Keratinocyte (primary cell): ENCODE results near the gene WFIKKN1. TPM values are rescaled to one million over a fixed set of nuclear protein-coding genes. Genes with fewer than 3 reads are reported as not detected.

Source experiments
- DNase-seq: peaks from one replicate; pipeline ENCODE4 v3.0.0-alpha.2; 2011; ENCODE audit warnings: low read depth, missing footprints, low spot score
- FAIRE-seq: peaks from 2 replicates; lab custom pipeline; 2011; peaks lifted over from hg19 to GRCh38; lab: Jason Lieb, UNC
- H2AFZ ChIP-seq: 2 replicates; pipeline ENCODE4 v1.6.0; 2012; ENCODE audit warnings: low read length, control low read depth, inconsistent platforms; ENCODE audit not compliant: control insufficient read depth
- H3K27ac ChIP-seq: 2 replicates; pipeline ENCODE4 v1.5.1; 2011; ENCODE audit warnings: low read length; ENCODE audit not compliant: control insufficient read depth, insufficient read depth
- H3K27me3 ChIP-seq: 3 replicates; pipeline ENCODE4 v1.6.0; 2011; ENCODE audit warnings: low read length; ENCODE audit not compliant: control insufficient read depth, insufficient read depth; ENCODE audit errors: extremely low read depth
- H3K36me3 ChIP-seq, 2 experiments: 2 replicates in 1 of 2; 3 replicates in 1 of 2; pipeline ENCODE4 v1.5.1; 2011; ENCODE audit warnings: low read length in 2 of 2, mild to moderate bottlenecking in 1 of 2; ENCODE audit not compliant: control insufficient read depth in 2 of 2, insufficient read depth in 2 of 2; ENCODE audit errors: extremely low read depth in 1 of 2
- H3K4me1 ChIP-seq: 3 replicates; pipeline ENCODE4 v1.5.1; 2011; ENCODE audit warnings: low read length; ENCODE audit not compliant: control insufficient read depth, insufficient read depth; ENCODE audit errors: extremely low read depth
- H3K4me2 ChIP-seq: 3 replicates; pipeline ENCODE4 v1.6.0; 2011; ENCODE audit warnings: low read depth, low read length; ENCODE audit not compliant: control insufficient read depth, insufficient read depth; ENCODE audit errors: extremely low read depth
- H3K4me3 ChIP-seq, 3 experiments: fragments of 200-600 bp in 1 of 3; sonication (generic) in 1 of 3; 2 replicates in 2 of 3; 3 replicates in 1 of 3; pipeline ENCODE4 v1.5.1; 2011 to 2016; ENCODE audit warnings: low read length in 3 of 3, mild to moderate bottlenecking in 3 of 3, control low read depth in 2 of 3, inconsistent platforms in 1 of 3, low read depth in 1 of 3, mixed read lengths in 1 of 3, mixed run types in 1 of 3, moderate library complexity in 1 of 3; ENCODE audit not compliant: control insufficient read depth in 2 of 3, insufficient read depth in 2 of 3; ENCODE audit errors: extremely low read depth in 1 of 3
- H3K79me2 ChIP-seq: 2 replicates; pipeline ENCODE4 v1.6.0; 2012; ENCODE audit warnings: low read length; ENCODE audit not compliant: control insufficient read depth, insufficient read depth
- H3K9ac ChIP-seq: 3 replicates; pipeline ENCODE4 v1.6.0; 2011; ENCODE audit warnings: low read length; ENCODE audit not compliant: control insufficient read depth, insufficient read depth; ENCODE audit errors: extremely low read depth
- H3K9me1 ChIP-seq: 3 replicates; pipeline ENCODE4 v1.6.0; 2011; ENCODE audit warnings: low read length; ENCODE audit not compliant: control insufficient read depth, insufficient read depth; ENCODE audit errors: extremely low read depth
- H3K9me3 ChIP-seq: 2 replicates; pipeline ENCODE4 v1.5.1; 2012; ENCODE audit warnings: low read depth, low read length; ENCODE audit not compliant: control insufficient read depth
- H4K20me1 ChIP-seq: 3 replicates; pipeline ENCODE4 v1.6.0; 2011; ENCODE audit warnings: low read length; ENCODE audit not compliant: control insufficient read depth, insufficient read depth; ENCODE audit errors: extremely low read depth
- EZH2 ChIP-seq: IDR thresholded peaks from one replicate; pipeline ENCODE4 v1.6.1; 2012; ENCODE audit warnings: inconsistent platforms, mild to moderate bottlenecking, low read length, moderate library complexity
- dilution Hi-C: fragments of 300-500 bp; cut with MboI; formaldehyde crosslinking; loops from one replicate; pipeline ENCODE4 v1.7.0; 2020; ENCODE audit warnings: low sequenced_read_pairs; ENCODE audit not compliant: extremely low pct_ligation_motif_present
- polyA plus RNA-seq, 5 experiments: library from polyadenylated mRNA; depleted of rRNA in 3 of 5; stranded (reverse) in 3 of 5; stranded (forward) in 1 of 5; unstranded in 1 of 5; fragments of >200 nt; gene quantifications; 1 replicate in 1 of 5; 2 replicates in 3 of 5; 3 replicates in 1 of 5; pipeline versions ENCODE4 v1.2.1 to v1.2.3, GENCODE V29; 2011 to 2012; ENCODE audit warnings: missing spikeins in 2 of 5, low read depth in 1 of 5, low replicate concordance in 1 of 5
- TF ChIP-seq, protein P1 (sequence below), 3 experiments: IDR thresholded peaks in 1 of 3; conservative IDR thresholded peaks in 1 of 3; optimal IDR thresholded peaks in 1 of 3; 2 replicates in 2 of 3; 3 replicates in 1 of 3; pipeline versions ENCODE3 to v1.5.1; 2011; ENCODE audit warnings: low read length in 3 of 3, mild to moderate bottlenecking in 3 of 3, moderate library complexity in 2 of 3, control low read depth in 1 of 3, inconsistent platforms in 1 of 3; ENCODE audit not compliant: insufficient read depth in 2 of 3; ENCODE audit errors: extremely low read depth in 1 of 3

Gene WFIKKN1
- polyA plus RNA-seq, 1 donor (not counting 4 experiments of a cell fraction or from before 2014, with no cell fraction given): not detected

DNA sequence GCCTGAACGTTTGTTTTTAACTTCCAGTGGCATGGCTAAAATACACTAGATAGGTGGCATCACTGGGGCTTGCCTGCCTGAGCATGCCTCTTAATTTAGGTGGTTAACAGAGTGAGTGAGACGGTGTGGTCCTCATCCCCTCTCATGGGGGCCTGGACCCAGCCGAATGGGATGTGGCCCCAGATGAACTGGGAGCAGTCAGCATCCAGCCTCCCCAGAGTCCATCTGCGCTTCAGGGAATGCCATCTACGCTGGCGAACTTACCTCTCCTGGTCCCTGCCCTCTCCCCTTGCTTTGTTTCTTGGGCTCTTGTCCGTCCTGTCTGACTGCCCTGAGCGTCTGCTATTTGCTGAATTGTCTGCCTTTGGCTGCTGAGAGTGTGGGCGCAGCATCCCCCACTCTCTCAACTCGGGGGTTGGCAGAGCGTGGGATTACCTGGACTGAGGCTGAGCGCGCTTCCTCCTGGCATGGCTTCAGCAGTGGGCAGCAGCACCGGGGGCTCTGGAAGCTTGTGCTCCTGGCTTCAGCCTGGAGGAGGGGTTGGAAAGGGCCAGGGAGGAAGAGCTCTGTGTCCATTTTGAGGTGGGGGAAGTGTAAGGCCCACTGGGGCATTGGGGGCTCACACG lies 38.8 kb upstream of the WFIKKN1 start:
- Histone ChIP-seq H3K27ac (no peak overlapping the region), H3K4me1 (peaks cover 57% of the 10 kb centered on the region), H3K79me2 (peaks cover 43% of the 10 kb centered on the region), H3K9ac (no peak overlapping the region), H3K36me3 (peaks cover 0 to 1% of the 10 kb centered on the region in 2 experiments), H3K9me1 (peaks cover 12% of the 10 kb centered on the region), H3K4me3 (peak overlapping the region in 1 of 3 experiments; percentile 37), H4K20me1 (peaks cover 46% of the 10 kb centered on the region), H3K4me2 (peak overlapping the region; percentile 50), H3K9me3 (no peaks in the 10 kb centered on the region), H3K27me3 (no peaks in the 10 kb centered on the region), H2AFZ (no peak overlapping the region)
- DNase-seq (no peak), FAIRE-seq (no peak)
- no peak for TF ChIP-seq EZH2
- TF ChIP-seq, protein P1, sequence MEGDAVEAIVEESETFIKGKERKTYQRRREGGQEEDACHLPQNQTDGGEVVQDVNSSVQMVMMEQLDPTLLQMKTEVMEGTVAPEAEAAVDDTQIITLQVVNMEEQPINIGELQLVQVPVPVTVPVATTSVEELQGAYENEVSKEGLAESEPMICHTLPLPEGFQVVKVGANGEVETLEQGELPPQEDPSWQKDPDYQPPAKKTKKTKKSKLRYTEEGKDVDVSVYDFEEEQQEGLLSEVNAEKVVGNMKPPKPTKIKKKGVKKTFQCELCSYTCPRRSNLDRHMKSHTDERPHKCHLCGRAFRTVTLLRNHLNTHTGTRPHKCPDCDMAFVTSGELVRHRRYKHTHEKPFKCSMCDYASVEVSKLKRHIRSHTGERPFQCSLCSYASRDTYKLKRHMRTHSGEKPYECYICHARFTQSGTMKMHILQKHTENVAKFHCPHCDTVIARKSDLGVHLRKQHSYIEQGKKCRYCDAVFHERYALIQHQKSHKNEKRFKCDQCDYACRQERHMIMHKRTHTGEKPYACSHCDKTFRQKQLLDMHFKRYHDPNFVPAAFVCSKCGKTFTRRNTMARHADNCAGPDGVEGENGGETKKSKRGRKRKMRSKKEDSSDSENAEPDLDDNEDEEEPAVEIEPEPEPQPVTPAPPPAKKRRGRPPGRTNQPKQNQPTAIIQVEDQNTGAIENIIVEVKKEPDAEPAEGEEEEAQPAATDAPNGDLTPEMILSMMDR (optimal IDR thresholded peaks at IDR 0.05 in 1 of 3, IDR thresholded peaks at IDR 0.05 in 1 of 3, conservative IDR thresholded peaks at IDR 0.05 in 1 of 3; ENCODE audit: extremely low read depth in 1 of 3, insufficient read depth in 2 of 3, low read length in 3 of 3): no peak
- dilution Hi-C loops: no loop called here

DNA sequence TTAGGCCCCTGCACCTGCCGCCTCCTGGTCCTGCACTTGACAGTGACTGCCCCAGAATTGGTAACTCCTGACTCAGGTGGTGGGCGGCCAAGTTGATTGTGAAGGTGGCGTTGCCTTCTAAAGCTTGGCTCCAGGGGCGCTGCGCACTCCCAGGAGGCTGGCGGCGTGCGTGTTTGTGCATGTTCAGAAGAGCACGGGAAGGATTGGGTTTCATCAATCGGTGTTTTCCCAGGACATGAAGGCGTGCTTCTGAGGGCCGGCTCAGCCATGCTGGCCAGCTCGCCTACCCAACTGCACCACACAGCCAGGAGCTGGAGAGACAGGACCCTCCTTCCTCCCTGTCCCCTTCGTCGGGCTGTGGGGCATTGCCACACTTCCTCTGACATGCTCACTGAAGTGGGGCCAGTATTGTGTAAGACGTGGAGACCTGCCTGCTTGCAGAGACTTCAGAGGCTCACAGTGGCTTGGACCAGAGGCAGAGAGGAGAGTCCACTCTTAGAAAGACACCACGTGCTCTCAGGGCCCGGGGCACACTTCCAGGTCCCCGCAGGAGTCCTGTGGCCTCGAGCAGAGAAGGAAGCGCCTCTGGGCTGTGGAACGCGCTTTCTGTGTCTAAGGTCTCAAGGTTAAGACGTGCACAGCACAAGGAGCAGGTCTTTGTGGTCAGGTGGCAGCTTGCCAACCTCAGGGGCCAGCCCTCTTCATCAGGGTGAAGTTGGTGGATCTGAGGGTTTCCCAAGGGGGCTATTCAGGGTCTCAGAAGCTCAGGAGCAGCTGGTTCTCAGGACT lies 38.1 kb upstream of the WFIKKN1 start:
- no peak overlapping the region for H2AFZ ChIP-seq
- FAIRE-seq (peak; percentile 81), DNase-seq (peak; percentile 61)
- H3K27me3 ChIP-seq: no peaks in the 10 kb centered on the region
- peak overlapping the region in 2 of 3 experiments; percentile 9 to 53 for H3K4me3 ChIP-seq
- peaks cover 45% of the 10 kb centered on the region for H3K79me2 ChIP-seq
- peak overlapping the region; percentile 67 for H3K4me2 ChIP-seq
- H3K9me1 ChIP-seq: peaks cover 12% of the 10 kb centered on the region
- no peaks in the 10 kb centered on the region for H3K9me3 ChIP-seq
- peak overlapping the region; percentile 81 for H3K27ac ChIP-seq
- peaks cover 0 to 1% of the 10 kb centered on the region in 2 experiments for H3K36me3 ChIP-seq
- peaks cover 51% of the 10 kb centered on the region for H3K4me1 ChIP-seq
- TF ChIP-seq, protein P1 (optimal IDR thresholded peaks at IDR 0.05 in 1 of 3, IDR thresholded peaks at IDR 0.05 in 1 of 3, conservative IDR thresholded peaks at IDR 0.05 in 1 of 3; ENCODE audit: extremely low read depth in 1 of 3, insufficient read depth in 2 of 3, low read length in 3 of 3): peak; percentile 84 to 92 (median 89)
- no peak for TF ChIP-seq EZH2
- peaks cover 46% of the 10 kb centered on the region for H4K20me1 ChIP-seq
- peak overlapping the region; percentile 70 for H3K9ac ChIP-seq
- dilution Hi-C loops: no loop called here
